Neural progenitor cell (in vitro differentiated cells): Measurements from ENCODE around the gene SNIP1. TPM values are rescaled to one million over a fixed set of nuclear protein-coding genes. Genes with fewer than 3 reads are reported as not detected.
A peak's percentile ranks its signal among the peaks of the same experiment; 100 is the strongest.

Experiments
- DNase-seq: peaks from one replicate; pipeline ENCODE4 v3.0.0-alpha.2; 2016; ENCODE audit warnings: low spot score
- H2AFZ ChIP-seq: fragments of 200-600 bp; sonication (generic); replicated peaks from 2 replicates; pipeline ENCODE4 v1.6.1; 2016; ENCODE audit warnings: antibody characterized with exemption
- H3F3A ChIP-seq: fragments of 200-600 bp; sonication (generic); 2 replicates; pipeline ENCODE4 v1.6.1; 2016; ENCODE audit warnings: antibody characterized with exemption, low read depth
- H3K27ac ChIP-seq: fragments of 200-600 bp; sonication (generic); 2 replicates; pipeline ENCODE4 v1.5.1; 2016; ENCODE audit warnings: mild to moderate bottlenecking
- H3K27me3 ChIP-seq: fragments of 200-600 bp; sonication (generic); 2 replicates; pipeline ENCODE4 v1.6.1; 2016; ENCODE audit warnings: mild to moderate bottlenecking, moderate library complexity
- H3K36me3 ChIP-seq: fragments of 200-600 bp; sonication (generic); 2 replicates; pipeline ENCODE4 v1.5.1; 2016
- H3K4me1 ChIP-seq: fragments of 200-600 bp; sonication (generic); 2 replicates; pipeline ENCODE4 v1.6.1; 2016; ENCODE audit warnings: mixed run types
- H3K4me2 ChIP-seq: fragments of 200-600 bp; sonication (generic); 2 replicates; pipeline ENCODE4 v1.6.1; 2016
- H3K4me3 ChIP-seq: fragments of 200-600 bp; sonication (generic); 2 replicates; pipeline ENCODE4 v1.5.1; 2016
- H3K79me2 ChIP-seq: fragments of 200-600 bp; sonication (generic); 2 replicates; pipeline ENCODE4 v1.6.1; 2016; ENCODE audit warnings: low read depth
- H3K9ac ChIP-seq: fragments of 200-600 bp; sonication (generic); 2 replicates; pipeline ENCODE4 v1.6.1; 2016
- H3K9me3 ChIP-seq: fragments of 200-600 bp; sonication (generic); 2 replicates; pipeline ENCODE4 v1.5.1; 2016; ENCODE audit warnings: low read depth
- H4K20me1 ChIP-seq: fragments of 200-600 bp; sonication (generic); 2 replicates; pipeline ENCODE4 v1.6.1; 2016; ENCODE audit warnings: low read depth
- H3K27ac Mint-ChIP-seq: 3 replicates; pipeline ENCODE4 v1.8.0; 2021; ENCODE audit warnings: mixed read lengths
- H3K27me3 Mint-ChIP-seq: 2 replicates; pipeline ENCODE4 v1.8.0; 2022; ENCODE audit warnings: low read depth, mild to moderate bottlenecking, inconsistent platforms, moderate library complexity, mixed read lengths; ENCODE audit not compliant: insufficient read depth
- H3K36me3 Mint-ChIP-seq: 3 replicates; pipeline ENCODE4 v1.8.0; 2021; ENCODE audit warnings: mixed read lengths
- H3K4me1 Mint-ChIP-seq: 3 replicates; pipeline ENCODE4 v1.8.0; 2021; ENCODE audit warnings: mixed read lengths
- H3K4me3 Mint-ChIP-seq: 3 replicates; pipeline ENCODE4 v1.8.0; 2021; ENCODE audit warnings: mild to moderate bottlenecking, moderate library complexity, mixed read lengths
- H3K9me3 Mint-ChIP-seq: 3 replicates; pipeline ENCODE4 v1.8.0; 2020; ENCODE audit warnings: mixed read lengths
- EZH2 ChIP-seq: fragments of 200-600 bp; sonication (generic); IDR thresholded peaks from 2 replicates; pipeline ENCODE4 v1.6.1; 2017; ENCODE audit warnings: antibody characterized with exemption, mild to moderate bottlenecking, moderate library complexity
- EZH2phosphoT487 ChIP-seq: fragments of 200-600 bp; sonication (generic); IDR thresholded peaks from 2 replicates; pipeline ENCODE4 v1.6.1; 2017; ENCODE audit warnings: antibody characterized with exemption
- total RNA-seq: library from RNA; depleted of rRNA; stranded (reverse); fragments of >200 nt; gene quantifications from 2 replicates; pipeline ENCODE4 v1.2.3, GENCODE V29; 2015; ENCODE audit warnings: low replicate concordance
- TF ChIP-seq, protein P1 (sequence below): fragments of 200-600 bp; sonication (generic); IDR thresholded peaks from 2 replicates; pipeline ENCODE4 v1.5.1; 2017; ENCODE audit warnings: antibody characterized with exemption, mild to moderate bottlenecking

Gene SNIP1
- total RNA-seq, 1 donor from 2014 or later = 15.4 TPM

DNA sequence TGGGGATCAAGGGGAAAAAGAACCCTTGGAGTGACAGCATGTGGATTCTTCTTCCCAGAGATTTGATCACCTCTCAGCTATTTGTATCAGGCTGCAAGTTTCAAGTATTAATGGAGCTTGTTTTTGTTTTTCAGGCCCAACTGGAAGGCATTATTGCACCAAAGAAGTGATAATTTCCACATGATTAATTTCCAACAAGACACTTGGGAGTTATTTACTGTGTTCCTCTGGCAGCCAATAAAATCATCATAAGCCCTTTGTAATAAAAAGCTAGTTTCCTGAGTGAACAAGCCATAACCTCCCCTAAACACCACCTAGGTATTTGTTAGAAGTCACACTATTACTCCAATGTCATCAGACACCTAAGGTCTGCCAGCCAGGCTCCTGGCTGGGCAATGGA, 10.8 kb upstream of the SNIP1 start:
- Mint-ChIP-seq H3K36me3 (peaks cover 48% of the 10 kb centered on the region), H3K27me3 (no peaks in the 10 kb centered on the region), H3K4me1 (no peaks in the 10 kb centered on the region), H3K4me3 (no peak overlapping the region), H3K9me3 (no peaks in the 10 kb centered on the region), H3K27ac (no peak overlapping the region)
- no peaks in the 10 kb centered on the region for H3K79me2 ChIP-seq
- TF ChIP-seq EZH2phosphoT487 (no peak), EZH2 (no peak)
- TF ChIP-seq, protein P1, sequence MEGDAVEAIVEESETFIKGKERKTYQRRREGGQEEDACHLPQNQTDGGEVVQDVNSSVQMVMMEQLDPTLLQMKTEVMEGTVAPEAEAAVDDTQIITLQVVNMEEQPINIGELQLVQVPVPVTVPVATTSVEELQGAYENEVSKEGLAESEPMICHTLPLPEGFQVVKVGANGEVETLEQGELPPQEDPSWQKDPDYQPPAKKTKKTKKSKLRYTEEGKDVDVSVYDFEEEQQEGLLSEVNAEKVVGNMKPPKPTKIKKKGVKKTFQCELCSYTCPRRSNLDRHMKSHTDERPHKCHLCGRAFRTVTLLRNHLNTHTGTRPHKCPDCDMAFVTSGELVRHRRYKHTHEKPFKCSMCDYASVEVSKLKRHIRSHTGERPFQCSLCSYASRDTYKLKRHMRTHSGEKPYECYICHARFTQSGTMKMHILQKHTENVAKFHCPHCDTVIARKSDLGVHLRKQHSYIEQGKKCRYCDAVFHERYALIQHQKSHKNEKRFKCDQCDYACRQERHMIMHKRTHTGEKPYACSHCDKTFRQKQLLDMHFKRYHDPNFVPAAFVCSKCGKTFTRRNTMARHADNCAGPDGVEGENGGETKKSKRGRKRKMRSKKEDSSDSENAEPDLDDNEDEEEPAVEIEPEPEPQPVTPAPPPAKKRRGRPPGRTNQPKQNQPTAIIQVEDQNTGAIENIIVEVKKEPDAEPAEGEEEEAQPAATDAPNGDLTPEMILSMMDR = no peak
- H4K20me1 ChIP-seq = no peaks in the 10 kb centered on the region
- H3K27ac ChIP-seq = no peak overlapping the region
- no peak overlapping the region for H3K4me2 ChIP-seq
- no peaks in the 10 kb centered on the region for H3K9me3 ChIP-seq
- H3K4me1 ChIP-seq = no peaks in the 10 kb centered on the region
- H3K27me3 ChIP-seq = no peaks in the 10 kb centered on the region
- no peak overlapping the region for H3K4me3 ChIP-seq
- no peak overlapping the region for H3K9ac ChIP-seq
- H3K36me3 ChIP-seq = no peaks in the 10 kb centered on the region
- peaks cover 5% of the 10 kb centered on the region for H3F3A ChIP-seq
- no peak for DNase-seq
- H2AFZ ChIP-seq = no peak overlapping the region

DNA sequence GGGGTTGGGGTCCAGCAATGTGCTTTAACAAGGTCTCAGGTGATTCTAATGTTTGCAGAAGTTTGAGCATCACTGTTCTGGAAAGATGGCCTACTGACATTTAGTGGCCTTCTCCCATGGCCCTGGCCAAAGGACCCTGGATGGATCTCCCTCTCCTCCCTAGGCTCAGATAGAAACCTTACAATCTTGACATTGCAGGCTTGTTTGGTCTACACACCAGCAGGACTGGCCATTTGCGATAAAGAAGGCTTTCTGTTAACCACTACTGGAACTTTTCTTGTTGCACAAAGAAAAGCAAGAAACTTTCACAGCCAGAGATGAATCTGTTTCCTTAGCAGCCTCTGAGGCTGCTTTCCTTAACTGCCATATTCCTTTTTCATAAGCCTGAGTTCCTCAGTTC, 8.9 kb upstream of the SNIP1 start:
- H3K9me3 Mint-ChIP-seq = no peaks in the 10 kb centered on the region
- H3K9ac ChIP-seq = no peak overlapping the region
- TF ChIP-seq, protein P1 = no peak
- TF ChIP-seq EZH2phosphoT487 = no peak
- no peak for TF ChIP-seq EZH2
- no peaks in the 10 kb centered on the region for H4K20me1 ChIP-seq
- no peak for DNase-seq
- peaks cover 5% of the 10 kb centered on the region for H3F3A ChIP-seq
- H3K36me3 ChIP-seq = no peaks in the 10 kb centered on the region
- H2AFZ ChIP-seq = no peak overlapping the region
- no peaks in the 10 kb centered on the region for H3K79me2 ChIP-seq
- no peak overlapping the region for H3K4me3 ChIP-seq
- no peaks in the 10 kb centered on the region for H3K27me3 ChIP-seq
- H3K9me3 ChIP-seq = no peaks in the 10 kb centered on the region
- H3K4me1 ChIP-seq = no peaks in the 10 kb centered on the region
- H3K4me1 Mint-ChIP-seq = peaks cover 7% of the 10 kb centered on the region
- H3K4me2 ChIP-seq = no peak overlapping the region
- H3K4me3 Mint-ChIP-seq = no peak overlapping the region
- peaks cover 40% of the 10 kb centered on the region for H3K36me3 Mint-ChIP-seq
- peaks cover 2% of the 10 kb centered on the region for H3K27me3 Mint-ChIP-seq
- H3K27ac Mint-ChIP-seq = no peak overlapping the region
- no peak overlapping the region for H3K27ac ChIP-seq

DNA sequence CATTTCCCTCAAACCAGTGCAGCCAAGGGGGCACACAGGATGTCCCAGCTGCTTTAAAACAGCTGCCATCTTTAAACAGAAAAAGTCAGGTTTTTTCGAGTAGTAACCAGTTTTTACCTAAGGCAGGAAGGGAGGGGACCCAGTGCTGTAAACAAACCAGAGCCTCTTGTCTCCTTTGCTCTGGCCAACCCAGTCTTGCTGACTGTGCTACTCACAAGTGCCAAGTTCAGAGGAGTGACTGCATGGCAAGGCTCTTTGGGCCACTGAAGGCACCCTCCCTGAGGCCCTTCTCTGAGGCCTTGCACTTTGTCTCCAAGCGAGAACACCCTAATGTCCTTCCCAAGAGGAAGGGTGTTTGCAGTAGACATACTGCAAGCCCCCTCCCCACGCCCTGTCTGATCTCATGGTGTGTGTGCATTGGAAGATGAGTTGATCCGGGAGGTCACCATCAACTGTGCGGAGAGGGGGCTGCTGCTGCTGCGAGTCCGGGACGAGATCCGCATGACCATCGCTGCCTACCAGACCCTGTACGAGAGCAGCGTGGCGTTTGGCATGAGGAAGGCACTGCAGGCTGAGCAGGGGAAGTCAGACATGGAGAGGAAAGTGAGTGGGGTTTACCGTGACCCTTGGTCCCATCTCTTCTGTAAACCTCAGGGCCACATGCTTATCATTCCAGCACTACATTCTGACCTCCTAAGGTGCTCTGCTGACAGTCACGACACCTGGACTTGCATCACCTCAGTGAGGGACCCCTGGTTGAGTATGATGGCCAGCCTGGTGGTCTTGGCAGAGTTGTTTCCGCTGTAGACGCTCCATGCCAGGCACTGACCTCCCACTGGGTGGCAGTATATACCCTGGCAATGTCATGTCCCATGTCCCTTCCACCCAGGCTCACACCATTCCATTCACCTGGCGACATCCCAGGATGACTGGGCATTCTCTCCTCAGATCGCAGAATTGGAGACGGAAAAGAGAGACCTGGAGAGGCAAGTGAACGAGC, 7.3 kb upstream of the SNIP1 start:
- no peak overlapping the region for H3K27ac ChIP-seq
- DNase-seq = peak; percentile 31
- no peak for TF ChIP-seq EZH2
- TF ChIP-seq EZH2phosphoT487 = no peak
- TF ChIP-seq, protein P1 = peak; percentile 57

More for the DNA sequence above, 7.3 kb upstream of the SNIP1 start:
- Mint-ChIP-seq H3K27ac (no peak overlapping the region), H3K4me1 (peaks cover 21% of the 10 kb centered on the region), H3K36me3 (peaks cover 34% of the 10 kb centered on the region), H3K27me3 (peaks cover 4% of the 10 kb centered on the region), H3K9me3 (no peaks in the 10 kb centered on the region), H3K4me3 (no peak overlapping the region)
- H3K4me3 ChIP-seq = no peak overlapping the region
- peaks cover 3% of the 10 kb centered on the region for H3K79me2 ChIP-seq
- H3K4me2 ChIP-seq = no peak overlapping the region
- H3K9me3 ChIP-seq = no peaks in the 10 kb centered on the region
- peaks cover 9% of the 10 kb centered on the region for H3K4me1 ChIP-seq
- peaks cover 5% of the 10 kb centered on the region for H3F3A ChIP-seq
- no peaks in the 10 kb centered on the region for H3K36me3 ChIP-seq
- no peaks in the 10 kb centered on the region for H3K27me3 ChIP-seq
- no peak overlapping the region for H2AFZ ChIP-seq
- no peaks in the 10 kb centered on the region for H4K20me1 ChIP-seq
- H3K9ac ChIP-seq = no peak overlapping the region
